Endothelial cell of umbilical vein (primary cell): ENCODE data around the gene AMN1.

Source experiments
- EZH2 ChIP-seq: IDR thresholded peaks from 2 replicates; pipeline ENCODE4 v1.6.1; 2012; ENCODE audit warnings: borderline replicate concordance, low read depth, mild to moderate bottlenecking, moderate library complexity, low read length, inconsistent platforms; ENCODE audit not compliant: severe bottlenecking
- GATA2 ChIP-seq: IDR thresholded peaks from 2 replicates; pipeline ENCODE4 v1.7.0; 2011; ENCODE audit warnings: low read depth, mild to moderate bottlenecking, moderate library complexity, mixed read lengths, low read length; ENCODE audit not compliant: insufficient read length, insufficient read depth
- POLR2A ChIP-seq: IDR thresholded peaks from 2 replicates; pipeline ENCODE4 v1.6.1; 2012; ENCODE audit warnings: low read depth, mild to moderate bottlenecking, control low read depth, low read length
- POLR2AphosphoS5 ChIP-seq: IDR thresholded peaks from 2 replicates; pipeline ENCODE4 v1.6.1; 2012; ENCODE audit warnings: low read depth, mild to moderate bottlenecking, control low read depth, low read length, moderate library complexity; ENCODE audit not compliant: insufficient read depth
- TF ChIP-seq, protein P1 (sequence below), 2 donors: IDR thresholded peaks; 1 replicate in 1 of 2; 2 replicates in 1 of 2; pipeline ENCODE4 v1.5.1; 2011; ENCODE audit warnings: low read length in 2 of 2, mild to moderate bottlenecking in 2 of 2, moderate library complexity in 2 of 2, control low read depth in 1 of 2, inconsistent platforms in 1 of 2, low read depth in 1 of 2; ENCODE audit not compliant: insufficient read depth in 1 of 2; ENCODE audit errors: extremely low read depth in 1 of 2

DNA sequence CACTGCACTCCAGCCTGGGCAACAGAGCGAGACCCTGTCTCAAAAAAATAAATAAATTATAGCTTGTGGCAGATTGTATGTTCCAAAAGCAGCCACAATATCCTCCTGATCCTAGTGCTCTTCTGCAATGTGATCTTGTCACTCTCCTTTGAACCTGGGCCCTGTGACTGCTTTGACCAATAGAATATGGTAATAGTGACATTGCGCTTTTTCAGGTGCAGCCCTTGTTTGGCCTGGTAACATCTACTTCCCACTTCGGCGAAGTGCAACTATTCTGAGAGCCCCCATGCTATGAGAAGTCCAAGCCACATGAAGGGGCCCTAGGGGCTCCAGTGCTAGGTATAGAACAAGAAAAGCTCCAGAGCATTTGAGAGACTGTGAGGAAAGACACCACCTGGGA is 106.8 kb downstream of the AMN1 start:
- TF ChIP-seq, protein P1, sequence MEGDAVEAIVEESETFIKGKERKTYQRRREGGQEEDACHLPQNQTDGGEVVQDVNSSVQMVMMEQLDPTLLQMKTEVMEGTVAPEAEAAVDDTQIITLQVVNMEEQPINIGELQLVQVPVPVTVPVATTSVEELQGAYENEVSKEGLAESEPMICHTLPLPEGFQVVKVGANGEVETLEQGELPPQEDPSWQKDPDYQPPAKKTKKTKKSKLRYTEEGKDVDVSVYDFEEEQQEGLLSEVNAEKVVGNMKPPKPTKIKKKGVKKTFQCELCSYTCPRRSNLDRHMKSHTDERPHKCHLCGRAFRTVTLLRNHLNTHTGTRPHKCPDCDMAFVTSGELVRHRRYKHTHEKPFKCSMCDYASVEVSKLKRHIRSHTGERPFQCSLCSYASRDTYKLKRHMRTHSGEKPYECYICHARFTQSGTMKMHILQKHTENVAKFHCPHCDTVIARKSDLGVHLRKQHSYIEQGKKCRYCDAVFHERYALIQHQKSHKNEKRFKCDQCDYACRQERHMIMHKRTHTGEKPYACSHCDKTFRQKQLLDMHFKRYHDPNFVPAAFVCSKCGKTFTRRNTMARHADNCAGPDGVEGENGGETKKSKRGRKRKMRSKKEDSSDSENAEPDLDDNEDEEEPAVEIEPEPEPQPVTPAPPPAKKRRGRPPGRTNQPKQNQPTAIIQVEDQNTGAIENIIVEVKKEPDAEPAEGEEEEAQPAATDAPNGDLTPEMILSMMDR (IDR thresholded peaks at IDR 0.05; ENCODE audit: extremely low read depth in 1 of 2, insufficient read depth in 1 of 2, low read depth in 1 of 2, low read length in 2 of 2), result no peak
- TF ChIP-seq POLR2AphosphoS5 (no peak), EZH2 (no peak), POLR2A (no peak), GATA2 (no peak)
